Lung (tissue), 12 donors: ENCODE measurements around the gene HES6. TPM values are rescaled to one million over a fixed set of nuclear protein-coding genes. Genes with fewer than 3 reads are reported as not detected.

Source experiments
- ATAC-seq: fragments of 200-7000 bp; cut with Tn5 transposase; one replicate; pipeline ENCODE4 v1.9.1; 2020; ENCODE audit warnings: moderate number of reproducible peaks; ENCODE audit not compliant: insufficient read depth, low FRiP score
- DNase-seq, 3 donors: peaks; one replicate each; pipeline ENCODE4 v3.0.0-alpha.2; 2013 to 2017
- H3K27ac ChIP-seq, 2 donors: one replicate each; pipeline ENCODE4 v1.5.1; 2013; ENCODE audit warnings: mild to moderate bottlenecking in 2 of 2, moderate library complexity in 2 of 2, control low read depth in 1 of 2, inconsistent platforms in 1 of 2, low read depth in 1 of 2, low read length in 1 of 2
- H3K27me3 ChIP-seq, 3 donors: one replicate each; pipeline ENCODE4 v1.5.1; 2013; ENCODE audit warnings: low read length in 2 of 3; ENCODE audit not compliant: control insufficient read depth in 3 of 3, insufficient read depth in 3 of 3
- H3K36me3 ChIP-seq, 4 donors: one replicate each; pipeline ENCODE4 v1.5.1; 2013; ENCODE audit warnings: low read length in 4 of 4, mild to moderate bottlenecking in 1 of 4, moderate library complexity in 1 of 4; ENCODE audit not compliant: control insufficient read depth in 4 of 4, insufficient read depth in 4 of 4
- H3K4me1 ChIP-seq, 5 donors: one replicate each; pipeline ENCODE4 v1.5.1; 2013; ENCODE audit warnings: low read length in 5 of 5, mild to moderate bottlenecking in 2 of 5, moderate library complexity in 1 of 5; ENCODE audit not compliant: control insufficient read depth in 5 of 5, insufficient read depth in 5 of 5
- H3K4me3 ChIP-seq: one replicate; pipeline ENCODE4 v1.5.1; 2013; ENCODE audit warnings: mild to moderate bottlenecking, control low read depth, moderate library complexity
- H3K9ac ChIP-seq, 2 donors: one replicate each; pipeline ENCODE4 v1.5.1; 2013; ENCODE audit warnings: low read length in 2 of 2, control low read depth in 1 of 2; ENCODE audit not compliant: insufficient read depth in 1 of 2
- H3K9me3 ChIP-seq, 4 donors: one replicate each; pipeline ENCODE4 v1.5.1; 2013; ENCODE audit warnings: low read length in 3 of 4, mild to moderate bottlenecking in 1 of 4, moderate library complexity in 1 of 4; ENCODE audit not compliant: control insufficient read depth in 4 of 4, insufficient read depth in 3 of 4
- WGBS, 2 donors: extraction: QIAGEN DNeasy Blood & Tissue Kit; methylation state at CpG; one replicate each; pipeline ENCODE4 v1.1.7; 2013; 5-methylcytosine and 5-hydroxymethylcytosine counted together
- polyA plus RNA-seq, 2 donors: library from polyadenylated mRNA; stranded (reverse); fragments of 200-250 nt; gene quantifications; one replicate each; pipeline ENCODE4 v1.2.1, GENCODE V29; 2013
- total RNA-seq, 2 donors: library from RNA; depleted of rRNA in 1 of 2; stranded (reverse); fragments of >200 nt in 1 of 2; gene quantifications; one replicate each; pipeline ENCODE4 v1.2.1, GENCODE V29; 2014 to 2021
- TF ChIP-seq, protein P1 (sequence below): IDR thresholded peaks from 2 replicates; pipeline ENCODE4 v1.5.1; 2012; ENCODE audit warnings: mild to moderate bottlenecking; ENCODE audit errors: control extremely low read depth, extremely low read depth
- donor health status: control.
- donor health status: control.
- donor health status: Bipolar disorder and iron deficiency.
- donor health status: healthy.
- donor health status: DM: yes; HTN: yes; CAD: no.

Gene HES6
- total and polyA plus RNA-seq, 4 donors = 4.4 to 12.5 (median 10.7) TPM

- no peaks in the 10 kb centered on the region for H3K9me3 ChIP-seq
- H3K4me3 ChIP-seq = no peak overlapping the region
- ATAC-seq (no peak), DNase-seq (no peak)
- H3K27ac ChIP-seq = no peak overlapping the region
- no peak overlapping the region for H3K9ac ChIP-seq
- no peaks in the 10 kb centered on the region for H3K27me3 ChIP-seq
- WGBS, 2 donors = 92 to 96% methylated on average over 15 of the region's 15 CpGs
- H3K36me3 ChIP-seq = peaks cover 19 to 49% (median 41%) of the 10 kb centered on the region in 4 donors
- peaks cover 0 to 9% (median 7%) of the 10 kb centered on the region in 5 donors for H3K4me1 ChIP-seq
- TF ChIP-seq, protein P1, sequence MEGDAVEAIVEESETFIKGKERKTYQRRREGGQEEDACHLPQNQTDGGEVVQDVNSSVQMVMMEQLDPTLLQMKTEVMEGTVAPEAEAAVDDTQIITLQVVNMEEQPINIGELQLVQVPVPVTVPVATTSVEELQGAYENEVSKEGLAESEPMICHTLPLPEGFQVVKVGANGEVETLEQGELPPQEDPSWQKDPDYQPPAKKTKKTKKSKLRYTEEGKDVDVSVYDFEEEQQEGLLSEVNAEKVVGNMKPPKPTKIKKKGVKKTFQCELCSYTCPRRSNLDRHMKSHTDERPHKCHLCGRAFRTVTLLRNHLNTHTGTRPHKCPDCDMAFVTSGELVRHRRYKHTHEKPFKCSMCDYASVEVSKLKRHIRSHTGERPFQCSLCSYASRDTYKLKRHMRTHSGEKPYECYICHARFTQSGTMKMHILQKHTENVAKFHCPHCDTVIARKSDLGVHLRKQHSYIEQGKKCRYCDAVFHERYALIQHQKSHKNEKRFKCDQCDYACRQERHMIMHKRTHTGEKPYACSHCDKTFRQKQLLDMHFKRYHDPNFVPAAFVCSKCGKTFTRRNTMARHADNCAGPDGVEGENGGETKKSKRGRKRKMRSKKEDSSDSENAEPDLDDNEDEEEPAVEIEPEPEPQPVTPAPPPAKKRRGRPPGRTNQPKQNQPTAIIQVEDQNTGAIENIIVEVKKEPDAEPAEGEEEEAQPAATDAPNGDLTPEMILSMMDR = no peak
Measured at GRCh38 chr2:238257786-238258700, 18.2 kb upstream of the HES6 start.

GRCh38 chr2:238256594-238257104 lies 16.8 kb upstream of the HES6 start:
- DNase-seq (peak; percentile 65 to 77 (median 74)), ATAC-seq (peak; percentile 91)
- Histone ChIP-seq H3K27ac (no peak overlapping the region), H3K4me3 (no peak overlapping the region), H3K36me3 (peaks cover 33 to 55% (median 40%) of the 10 kb centered on the region in 4 donors), H3K27me3 (no peaks in the 10 kb centered on the region), H3K9me3 (no peaks in the 10 kb centered on the region), H3K4me1 (peaks cover 0 to 9% (median 5%) of the 10 kb centered on the region in 5 donors), H3K9ac (no peak overlapping the region)
- TF ChIP-seq, protein P1 = peak; percentile 59
- 64 to 65% methylated on average over 18 of the region's 18 CpGs for WGBS, 2 donors

- no peak overlapping the region for H3K4me3 ChIP-seq
- DNase-seq = no peak
Measured at GRCh38 chr2:238256111-238256510, 16.3 kb upstream of the HES6 start.

More at GRCh38 chr2:238256111-238256510, 16.3 kb upstream of the HES6 start:
- H3K4me1 ChIP-seq = peaks cover 0 to 8% (median 3%) of the 10 kb centered on the region in 5 donors
- 94 to 95% methylated on average over 6 of the region's 6 CpGs for WGBS, 2 donors
- no peak for ATAC-seq
- no peaks in the 10 kb centered on the region for H3K9me3 ChIP-seq
- peaks cover 37 to 56% (median 42%) of the 10 kb centered on the region in 4 donors for H3K36me3 ChIP-seq
- no peak overlapping the region for H3K27ac ChIP-seq
- TF ChIP-seq, protein P1 = no peak
- no peaks in the 10 kb centered on the region for H3K27me3 ChIP-seq
- no peak overlapping the region for H3K9ac ChIP-seq
